ENCODE results near the gene C19orf47. TPM values are rescaled to one million over a fixed set of nuclear protein-coding genes. Genes with fewer than 3 reads are reported as not detected.

The C19orf47 gene
- total and polyA plus RNA-seq, 2 donors (not counting 3 experiments of a cell fraction or from before 2014, with no cell fraction given), result 16.4 to 27.0 TPM

DNA sequence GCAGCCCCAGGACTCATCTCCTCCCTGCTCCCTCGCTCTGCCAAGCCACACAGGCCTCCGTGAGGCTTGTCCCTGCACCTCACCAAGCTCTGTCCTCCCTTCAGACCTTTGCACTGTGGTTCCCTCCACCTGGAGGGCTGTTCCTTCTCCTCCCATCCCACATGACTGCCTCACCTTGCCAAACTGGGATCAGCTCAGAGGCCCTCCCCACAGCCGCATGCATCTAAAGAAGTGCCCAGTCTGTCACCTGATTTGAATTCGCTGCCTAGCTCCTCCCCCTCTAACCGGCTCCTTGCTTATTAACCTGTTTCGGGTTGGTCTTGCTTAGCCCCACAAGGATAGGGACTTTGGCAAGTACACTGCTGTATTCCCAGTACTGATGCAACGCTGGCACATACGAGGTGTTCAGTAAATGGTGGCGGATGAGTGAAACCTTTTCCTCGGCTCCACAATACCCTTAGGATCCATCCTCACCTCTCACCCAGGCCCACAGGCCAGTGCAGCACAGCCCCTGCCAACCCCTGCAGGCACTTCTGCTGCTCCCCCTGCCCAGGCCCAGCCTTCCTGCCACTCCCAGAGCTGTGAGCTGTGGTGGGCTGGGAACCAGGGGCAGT lies 67.5 kb downstream of the C19orf47 start:
- H3K4me1 ChIP-seq (ENCODE audit: control insufficient read depth, extremely low read depth, insufficient read depth, low read length), result peaks cover 9% of the 10 kb centered on the region
- H3K36me3 ChIP-seq (ENCODE audit: control insufficient read depth in 2 of 2, extremely low read depth in 1 of 2, insufficient read depth in 2 of 2, low read length in 2 of 2), result peaks cover 0 to 3% of the 10 kb centered on the region in 2 experiments
- H3K4me3 ChIP-seq (replicated peaks in 1 of 3; ENCODE audit: insufficient read depth in 1 of 3, low read depth in 1 of 3, low read length in 3 of 3), result no peak overlapping the region
- H4K20me1 ChIP-seq (replicated peaks; ENCODE audit: control insufficient read depth, extremely low read depth, insufficient read depth, low read length), result no peaks in the 10 kb centered on the region
- DNase-seq (ENCODE audit: low read depth, low spot score), result no peak
- dilution Hi-C loops (cut with MboI; ENCODE audit: extremely low pct_ligation_motif_present, low sequenced_read_pairs), result no loop called here
- H2AFZ ChIP-seq (ENCODE audit: low read depth, low read length), result no peak overlapping the region
- TF ChIP-seq GATA2 (IDR thresholded peaks at IDR 0.05; ENCODE audit: insufficient read depth, insufficient read length, low read depth, low read length), result no peak
- CTCF ChIA-PET, result interaction anchor here (1.1 kb wide), 1 partner anchor 10 kb away, joined by 4 read pairs; no protein-coding TSS in a partner anchor
- intact Hi-C loops (cut with micrococcal nuclease), result no loop called here
- POLR2A ChIA-PET, result no interaction called here
- BruUV-seq (replicated peaks), result no TSS peak
- no peak overlapping the region for H3K4me2 ChIP-seq (ENCODE audit: insufficient read depth, low read length)
- no peaks in the 10 kb centered on the region for H3K27me3 ChIP-seq (ENCODE audit: control insufficient read depth in 2 of 2, insufficient read depth in 2 of 2, low read length in 2 of 2)
- no peaks in the 10 kb centered on the region for H3K9me1 ChIP-seq (replicated peaks; ENCODE audit: control insufficient read depth, extremely low read depth, insufficient read depth, low read length)
- H3K79me2 ChIP-seq (ENCODE audit: control insufficient read depth, insufficient read depth, low read length), result peaks cover 85% of the 10 kb centered on the region
- no peaks in the 10 kb centered on the region for H3K9me3 ChIP-seq (replicated peaks; ENCODE audit: control insufficient read depth, insufficient read depth, low read length)
- H3K27ac ChIP-seq (ENCODE audit: insufficient read depth, low read depth, low read length), result no peak overlapping the region
- H3K9ac ChIP-seq (replicated peaks; ENCODE audit: extremely low read depth, insufficient read depth, low read length), result no peak overlapping the region
- no peak for FAIRE-seq

DNA sequence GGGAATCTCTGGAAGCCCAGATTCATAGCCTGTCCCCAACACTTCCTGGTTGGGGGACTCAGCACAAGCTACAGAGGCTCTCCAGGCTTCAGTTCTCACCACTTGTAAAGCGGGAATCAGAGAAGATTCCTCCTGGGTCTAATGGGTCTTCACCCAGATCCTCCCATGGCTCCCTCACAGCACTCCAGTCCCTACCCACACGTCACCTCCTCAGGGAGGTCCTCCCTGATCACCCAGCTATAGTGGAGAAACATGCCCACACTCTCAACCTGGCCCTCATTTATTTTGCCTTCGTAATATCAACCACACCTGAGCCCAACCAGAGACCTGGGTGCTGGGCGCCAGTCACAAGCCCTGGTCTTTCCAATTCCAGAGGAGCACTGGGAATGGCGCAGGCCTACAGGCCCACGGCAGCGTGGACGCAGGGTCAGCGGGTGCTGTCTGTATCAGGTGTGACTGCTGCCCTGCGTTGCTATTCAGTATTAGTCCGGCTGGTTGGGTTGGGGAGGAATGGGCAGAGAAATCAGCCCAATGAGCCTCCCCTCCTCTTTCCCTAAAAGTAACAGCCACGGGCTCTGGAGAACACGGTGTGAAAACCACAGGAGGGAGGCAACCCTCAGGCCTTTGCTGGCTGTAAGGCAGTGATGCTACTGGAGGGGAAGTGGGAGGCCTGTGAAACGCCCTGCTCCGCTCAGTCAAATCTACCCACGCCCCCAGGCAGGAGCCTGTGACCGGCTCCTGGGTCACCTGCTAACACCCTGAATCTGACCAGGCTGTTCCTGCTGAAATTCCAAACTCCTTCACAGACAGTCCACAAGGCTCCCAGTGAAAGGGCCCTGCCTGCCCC lies 68.2 kb downstream of the C19orf47 start:
- FAIRE-seq, result no peak
- intact Hi-C loops (cut with micrococcal nuclease), result no loop called here

More for the DNA sequence above, 68.2 kb downstream of the C19orf47 start:
- H3K4me2 ChIP-seq (ENCODE audit: insufficient read depth, low read length), result no peak overlapping the region
- peaks cover 90% of the 10 kb centered on the region for H3K79me2 ChIP-seq (ENCODE audit: control insufficient read depth, insufficient read depth, low read length)
- no peak for DNase-seq (ENCODE audit: low read depth, low spot score)
- H3K9me3 ChIP-seq (replicated peaks; ENCODE audit: control insufficient read depth, insufficient read depth, low read length), result no peaks in the 10 kb centered on the region
- ChIA-PET CTCF (interaction anchor here (1.1 to 1.6 kb wide), 2 partner anchors 10 to 25 kb away, joined by 4 read pairs; no protein-coding TSS in a partner anchor), POLR2A (no interaction called here)
- no peaks in the 10 kb centered on the region for H4K20me1 ChIP-seq (replicated peaks; ENCODE audit: control insufficient read depth, extremely low read depth, insufficient read depth, low read length)
- TF ChIP-seq, protein P1, sequence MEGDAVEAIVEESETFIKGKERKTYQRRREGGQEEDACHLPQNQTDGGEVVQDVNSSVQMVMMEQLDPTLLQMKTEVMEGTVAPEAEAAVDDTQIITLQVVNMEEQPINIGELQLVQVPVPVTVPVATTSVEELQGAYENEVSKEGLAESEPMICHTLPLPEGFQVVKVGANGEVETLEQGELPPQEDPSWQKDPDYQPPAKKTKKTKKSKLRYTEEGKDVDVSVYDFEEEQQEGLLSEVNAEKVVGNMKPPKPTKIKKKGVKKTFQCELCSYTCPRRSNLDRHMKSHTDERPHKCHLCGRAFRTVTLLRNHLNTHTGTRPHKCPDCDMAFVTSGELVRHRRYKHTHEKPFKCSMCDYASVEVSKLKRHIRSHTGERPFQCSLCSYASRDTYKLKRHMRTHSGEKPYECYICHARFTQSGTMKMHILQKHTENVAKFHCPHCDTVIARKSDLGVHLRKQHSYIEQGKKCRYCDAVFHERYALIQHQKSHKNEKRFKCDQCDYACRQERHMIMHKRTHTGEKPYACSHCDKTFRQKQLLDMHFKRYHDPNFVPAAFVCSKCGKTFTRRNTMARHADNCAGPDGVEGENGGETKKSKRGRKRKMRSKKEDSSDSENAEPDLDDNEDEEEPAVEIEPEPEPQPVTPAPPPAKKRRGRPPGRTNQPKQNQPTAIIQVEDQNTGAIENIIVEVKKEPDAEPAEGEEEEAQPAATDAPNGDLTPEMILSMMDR (IDR thresholded peaks at IDR 0.05; ENCODE audit: extremely low read depth in 1 of 2, insufficient read depth in 1 of 2, low read depth in 1 of 2, low read length in 2 of 2), result no peak
- TF ChIP-seq EZH2 (IDR thresholded peaks at IDR 0.05; ENCODE audit: borderline replicate concordance, low read depth, low read length, severe bottlenecking) (no peak), JUN (IDR thresholded peaks at IDR 0.05; ENCODE audit: borderline replicate concordance, insufficient read depth, insufficient read length, low read depth) (no peak), FOS (IDR thresholded peaks at IDR 0.05; ENCODE audit: borderline replicate concordance, insufficient read depth, low read length) (no peak), MYC (IDR thresholded peaks at IDR 0.05; ENCODE audit: low read depth, low read length) (no peak), POLR2A (IDR thresholded peaks at IDR 0.05; ENCODE audit: low read depth, low read length) (no peak), POLR2AphosphoS5 (IDR thresholded peaks at IDR 0.05; ENCODE audit: insufficient read depth, low read depth, low read length) (no peak), GATA2 (IDR thresholded peaks at IDR 0.05; ENCODE audit: insufficient read depth, insufficient read length, low read depth, low read length) (no peak)
- TF ChIP-seq, protein P2, sequence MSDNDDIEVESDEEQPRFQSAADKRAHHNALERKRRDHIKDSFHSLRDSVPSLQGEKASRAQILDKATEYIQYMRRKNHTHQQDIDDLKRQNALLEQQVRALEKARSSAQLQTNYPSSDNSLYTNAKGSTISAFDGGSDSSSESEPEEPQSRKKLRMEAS (IDR thresholded peaks at IDR 0.05; ENCODE audit: insufficient read depth, insufficient read length), result no peak
- no peak overlapping the region for H3K9ac ChIP-seq (replicated peaks; ENCODE audit: extremely low read depth, insufficient read depth, low read length)
- dilution Hi-C loops (cut with MboI; ENCODE audit: extremely low pct_ligation_motif_present, low sequenced_read_pairs), result no loop called here
- no peak overlapping the region for H2AFZ ChIP-seq (ENCODE audit: low read depth, low read length)
- H3K9me1 ChIP-seq (replicated peaks; ENCODE audit: control insufficient read depth, extremely low read depth, insufficient read depth, low read length), result no peaks in the 10 kb centered on the region
- BruUV-seq (replicated peaks), result no TSS peak
- H3K4me3 ChIP-seq (replicated peaks in 1 of 3; ENCODE audit: insufficient read depth in 1 of 3, low read depth in 1 of 3, low read length in 3 of 3), result no peak overlapping the region
- peaks cover 0 to 3% of the 10 kb centered on the region in 2 experiments for H3K36me3 ChIP-seq (ENCODE audit: control insufficient read depth in 2 of 2, extremely low read depth in 1 of 2, insufficient read depth in 2 of 2, low read length in 2 of 2)
- H3K27me3 ChIP-seq (ENCODE audit: control insufficient read depth in 2 of 2, insufficient read depth in 2 of 2, low read length in 2 of 2), result no peaks in the 10 kb centered on the region
- H3K27ac ChIP-seq (ENCODE audit: insufficient read depth, low read depth, low read length), result no peak overlapping the region
- H3K4me1 ChIP-seq (ENCODE audit: control insufficient read depth, extremely low read depth, insufficient read depth, low read length), result peaks cover 6% of the 10 kb centered on the region

All from endothelial cell of umbilical vein (primary cell).